Right renal pelvis (tissue), 4 donors: Measurements from ENCODE around the gene KCNG2. TPM values are rescaled to one million over a fixed set of nuclear protein-coding genes. Genes with fewer than 3 reads are reported as not detected.

ENCODE experiments used
- DNase-seq, 4 donors: peaks; one replicate each; pipeline ENCODE4 v3.0.0-alpha.2; 2013; ENCODE audit warnings: low read depth in 4 of 4, low spot score in 3 of 4, missing footprints in 1 of 4
- polyA plus RNA-seq, 4 donors: library from polyadenylated mRNA; unstranded; fragments of 120-200 nt; gene quantifications; one replicate each; pipeline ENCODE4 v1.2.1, GENCODE V29; 2013; ENCODE audit not compliant: insufficient read length in 4 of 4

KCNG2 gene
- polyA plus RNA-seq, 4 donors = 0.13 to 0.52 (median 0.15) TPM

- no peak for DNase-seq
Observed at GRCh38 chr18:79816981-79817606, 19.4 kb downstream of the KCNG2 start.

GRCh38 chr18:79817607-79817998 lies 19.9 kb downstream of the KCNG2 start:
- DNase-seq = no peak

DNA sequence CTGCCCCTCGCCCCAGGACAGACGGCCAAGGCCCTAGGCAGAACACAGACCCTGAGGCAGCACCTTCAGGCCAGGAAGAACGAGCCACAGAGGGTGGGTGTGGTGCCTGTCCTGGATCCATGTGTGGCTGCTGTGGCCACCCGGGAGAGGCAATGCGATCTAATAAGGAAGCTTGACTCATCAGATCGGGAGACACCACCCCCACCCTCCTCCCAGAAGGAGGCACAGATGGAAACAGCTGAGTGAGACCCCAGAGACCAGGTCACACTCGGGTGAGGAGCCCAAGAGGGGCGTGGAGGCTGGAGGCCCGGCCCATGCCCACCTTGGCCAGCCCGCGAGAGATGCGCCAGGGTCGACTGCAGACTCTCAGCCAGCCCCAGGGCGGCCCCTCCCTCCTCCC lies 20.3 kb downstream of the KCNG2 start:
- DNase-seq = no peak

DNA sequence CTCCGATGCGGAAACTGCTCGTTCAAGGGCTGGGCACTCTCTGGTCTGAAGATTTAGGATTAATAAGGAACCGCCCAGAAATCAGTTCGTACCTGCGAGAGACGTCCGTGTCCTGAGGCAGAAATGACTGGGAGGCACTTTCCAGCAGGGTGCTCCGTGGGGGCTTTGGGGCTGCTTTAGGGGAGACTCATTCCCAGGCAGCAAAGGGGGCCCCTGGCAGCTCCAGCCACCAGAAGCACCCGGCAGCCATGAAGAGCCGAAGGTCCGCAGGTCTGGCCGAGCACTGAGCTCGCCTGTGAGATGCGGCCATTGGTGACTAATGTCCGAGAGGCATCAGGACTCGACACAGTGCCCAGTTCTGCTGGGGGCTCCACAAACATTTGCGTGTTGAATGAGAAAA lies 20.9 kb downstream of the KCNG2 start:
- DNase-seq = no peak

- no peak for DNase-seq
Observed at GRCh38 chr18:79819064-79819967, 21.6 kb downstream of the KCNG2 start.

DNA sequence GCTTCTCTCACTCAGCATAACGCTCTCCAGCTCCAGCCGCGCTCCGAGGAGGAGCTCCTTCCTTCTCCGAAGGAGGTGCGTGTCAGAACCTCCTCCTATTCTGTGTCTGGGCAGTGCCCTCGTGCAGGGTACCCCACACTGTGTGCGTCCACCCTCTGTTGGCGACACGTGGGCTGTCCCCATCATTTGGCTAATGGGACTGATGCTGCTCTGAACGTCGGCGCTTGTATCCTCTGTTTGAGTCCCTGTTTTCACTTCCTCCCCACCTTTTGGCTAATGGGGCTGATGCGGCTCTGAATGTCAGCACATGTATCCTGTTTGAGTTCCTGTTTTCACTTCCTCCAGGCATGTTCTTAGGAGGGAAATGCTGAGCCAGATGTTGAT lies 22.2 kb downstream of the KCNG2 start:
- no peak for DNase-seq

- no peak for DNase-seq
Observed at GRCh38 chr18:79823120-79823519, 25.4 kb downstream of the KCNG2 start.

DNA sequence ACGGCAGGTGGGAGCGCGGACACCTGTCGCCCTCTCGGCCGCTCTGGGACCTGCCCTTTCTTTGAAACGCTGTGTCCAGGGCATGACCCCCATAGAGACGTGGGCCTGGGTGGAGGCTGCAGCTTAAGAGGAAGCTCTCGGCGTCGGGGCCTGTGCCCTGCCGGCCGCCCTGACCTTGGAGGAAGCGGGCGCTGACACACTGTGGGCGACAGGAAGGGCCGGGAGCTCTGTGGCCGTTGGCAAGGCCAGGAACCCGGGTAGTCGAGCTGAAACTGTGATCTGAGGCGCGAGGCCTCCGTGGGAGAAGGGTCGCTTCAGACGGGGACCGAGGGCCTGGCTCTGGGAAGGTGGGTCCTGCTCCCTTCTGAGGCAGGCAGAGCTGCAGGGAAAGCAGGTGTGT lies 28.2 kb downstream of the KCNG2 start:
- no peak for DNase-seq

DNA sequence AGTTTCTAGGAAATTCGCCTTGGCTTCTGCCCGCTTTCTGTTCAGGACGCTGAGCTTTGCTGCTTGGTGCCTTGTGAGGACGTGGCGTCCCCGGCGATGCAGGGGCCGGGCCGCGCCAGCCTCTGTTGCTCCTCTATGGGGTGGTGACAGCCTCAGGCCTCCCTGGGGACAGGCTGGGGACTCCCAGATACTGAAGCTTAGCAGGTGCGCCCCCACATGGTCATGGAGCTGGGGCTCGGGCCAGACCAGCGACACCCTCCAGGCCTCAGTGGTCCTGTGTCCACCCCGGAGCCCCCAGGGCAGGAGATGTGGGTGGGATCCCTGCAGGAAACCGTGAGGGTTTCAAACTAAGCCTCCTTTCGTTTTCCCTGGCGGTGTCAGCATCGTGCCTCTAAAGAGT lies 29.2 kb downstream of the KCNG2 start:
- DNase-seq = no peak

- DNase-seq = no peak
Observed at GRCh38 chr18:79828258-79828657, 30.5 kb downstream of the KCNG2 start.

GRCh38 chr18:79829136-79829854 lies 31.6 kb downstream of the KCNG2 start:
- no peak for DNase-seq

DNA sequence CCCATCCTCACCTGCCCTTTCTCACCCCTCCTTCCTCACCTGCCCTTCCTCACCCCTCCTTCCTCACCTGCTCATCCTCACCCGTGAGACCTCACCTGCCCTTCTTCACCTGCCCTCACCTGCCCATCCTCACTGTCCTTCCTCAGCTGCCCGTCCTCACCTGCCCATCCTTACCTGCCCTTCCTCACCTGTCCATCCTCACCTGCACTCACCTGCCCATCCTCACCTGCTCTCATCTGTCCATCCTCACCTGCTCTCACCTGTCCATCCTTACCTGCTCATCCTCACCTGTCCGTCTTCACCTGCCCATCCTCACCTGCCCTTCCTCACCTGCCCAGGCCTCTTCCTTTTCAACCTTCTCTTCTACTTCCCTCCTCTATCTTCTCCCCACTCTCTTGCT lies 34.4 kb downstream of the KCNG2 start:
- no peak for DNase-seq

- DNase-seq = no peak
Observed at GRCh38 chr18:79834834-79835233, 37.1 kb downstream of the KCNG2 start.

- DNase-seq = no peak
Observed at GRCh38 chr18:79841936-79842335, 44.2 kb downstream of the KCNG2 start.

DNA sequence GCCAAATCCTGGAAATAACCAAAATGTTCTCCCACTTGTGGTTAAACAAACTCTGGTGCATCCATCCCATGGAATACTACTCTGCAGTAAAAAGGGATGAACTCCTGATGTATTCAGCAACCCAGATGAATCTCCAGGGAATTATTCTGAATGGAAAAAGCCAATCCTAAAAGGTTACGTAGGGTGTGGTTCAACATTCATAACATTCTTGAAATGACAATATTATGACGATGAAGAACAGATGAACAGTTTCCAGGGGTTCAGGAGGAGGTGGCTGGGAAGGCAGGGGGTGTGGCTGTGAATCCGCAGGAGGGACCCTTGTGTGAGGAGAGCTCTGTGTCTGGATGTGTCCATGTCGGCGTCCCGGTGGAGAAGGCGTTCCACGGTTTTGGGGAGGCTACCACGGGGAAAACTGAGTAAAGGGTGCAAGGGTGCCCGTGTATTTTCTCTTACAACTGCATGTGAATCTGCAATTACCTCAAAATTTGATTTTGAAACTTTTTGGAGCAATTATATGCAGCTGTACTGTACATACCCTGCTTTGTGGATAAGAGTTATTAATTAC lies 47.3 kb downstream of the KCNG2 start:
- DNase-seq = no peak

DNA sequence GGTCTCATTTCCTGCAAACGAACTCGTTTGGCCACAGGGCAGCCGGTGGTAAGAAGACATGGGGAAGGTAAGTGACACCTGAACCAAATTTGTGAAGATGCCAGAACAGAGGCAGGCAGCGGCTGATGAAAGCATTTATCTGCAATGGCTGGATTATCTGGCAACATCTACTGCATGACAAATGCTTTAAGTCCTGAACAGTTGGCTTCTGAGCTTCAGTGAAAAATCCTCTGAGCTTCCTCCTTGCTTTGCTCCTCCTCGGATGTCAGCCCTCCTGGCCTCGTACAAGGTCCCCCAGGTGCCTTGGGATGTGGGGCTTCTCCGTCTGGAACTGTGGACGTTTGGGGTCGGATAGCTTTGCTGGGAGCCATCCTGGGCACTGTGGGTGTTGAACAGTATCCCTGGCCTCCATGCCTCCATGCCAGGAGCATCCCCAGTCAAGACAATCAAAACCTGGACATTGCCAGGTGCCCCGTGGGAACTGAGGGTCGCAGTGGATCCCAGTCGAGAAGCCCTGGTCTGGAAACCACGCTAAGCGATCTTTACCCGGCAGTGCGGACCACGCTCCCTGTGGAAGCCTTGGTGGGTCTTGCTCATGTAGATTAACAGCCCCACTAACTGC lies 49.3 kb downstream of the KCNG2 start:
- DNase-seq = no peak

- no peak for DNase-seq
Observed at GRCh38 chr18:79847606-79848293, 50.0 kb downstream of the KCNG2 start.

DNA sequence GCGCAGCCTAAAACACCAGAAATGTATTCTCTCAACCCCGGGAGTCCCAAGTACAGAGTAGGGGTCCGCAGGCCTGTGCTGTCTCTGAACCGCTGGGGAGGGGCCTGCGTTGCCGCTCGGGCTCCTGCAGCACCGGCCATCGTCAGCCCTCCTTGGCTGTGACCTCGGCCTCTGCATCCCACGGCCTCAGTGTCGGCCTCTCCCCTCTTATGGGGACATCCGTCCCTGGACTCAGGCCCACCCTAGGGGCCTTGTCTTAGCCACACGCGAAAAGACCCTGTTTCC lies 50.5 kb downstream of the KCNG2 start:
- no peak for DNase-seq

DNA sequence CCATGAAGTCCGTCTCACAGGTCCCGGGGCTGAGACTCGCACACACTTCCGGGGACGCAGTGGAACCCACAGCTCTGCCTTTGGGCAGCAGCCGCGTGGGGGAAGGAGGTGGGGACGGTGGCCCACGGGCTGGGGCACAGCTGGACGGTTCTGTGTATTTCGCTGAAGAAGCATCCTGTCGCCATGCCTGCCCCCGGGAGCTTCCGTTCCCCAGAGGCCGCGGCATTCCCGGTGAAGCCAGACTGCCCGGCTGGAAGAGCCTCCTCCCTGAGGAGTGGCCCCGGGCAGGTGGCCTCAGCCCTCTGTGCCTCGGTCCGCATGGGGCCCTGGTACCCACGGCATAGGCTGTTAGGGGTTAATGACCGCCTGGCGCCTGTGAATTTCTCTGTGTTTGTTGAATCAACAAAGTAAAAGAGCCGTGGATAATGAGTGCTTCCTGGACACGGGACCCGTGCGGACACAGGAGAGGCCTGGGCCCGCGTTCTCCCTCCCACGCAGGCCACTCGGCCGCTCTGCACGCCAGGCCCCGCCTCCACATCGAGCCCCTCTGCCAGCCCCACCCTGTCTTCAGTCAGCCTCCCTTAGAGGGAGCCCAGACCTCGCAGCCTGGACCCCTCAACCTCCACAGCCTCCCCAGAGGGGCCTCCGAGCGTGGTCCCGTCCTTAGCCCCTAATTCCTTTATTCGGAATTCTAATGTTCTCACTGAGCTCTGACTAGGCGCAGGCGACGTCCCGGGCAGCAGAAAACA lies 51.0 kb downstream of the KCNG2 start:
- no peak for DNase-seq
